Progenitor cell of endocrine pancreas (in vitro differentiated cells): ENCODE results near the gene PIK3AP1. TPM values are rescaled to one million over a fixed set of nuclear protein-coding genes. Genes with fewer than 3 reads are reported as not detected.

Experiments
- DNase-seq: peaks from one replicate; pipeline ENCODE4 v3.0.0; 2021; ENCODE audit warnings: low spot score; ENCODE audit not compliant: unreplicated experiment
- H3K27ac Mint-ChIP-seq: 2 replicates; pipeline ENCODE4 v1.8.0; 2021; ENCODE audit warnings: mild to moderate bottlenecking, moderate library complexity, mixed read lengths
- H3K27me3 Mint-ChIP-seq: 2 replicates; pipeline ENCODE4 v1.8.0; 2021; ENCODE audit warnings: mixed read lengths
- H3K36me3 Mint-ChIP-seq: 2 replicates; pipeline ENCODE4 v1.8.0; 2022; ENCODE audit warnings: mixed read lengths; ENCODE audit not compliant: insufficient read depth
- H3K4me1 Mint-ChIP-seq: 2 replicates; pipeline ENCODE4 v1.8.0; 2021; ENCODE audit warnings: low read depth, mixed read lengths
- H3K4me3 Mint-ChIP-seq: 2 replicates; pipeline ENCODE4 v1.8.0; 2021; ENCODE audit warnings: low read depth, mild to moderate bottlenecking, moderate library complexity, mixed read lengths
- H3K9me3 Mint-ChIP-seq: 2 replicates; pipeline ENCODE4 v1.8.0; 2021; ENCODE audit warnings: low read depth, mixed read lengths
- CTCF ChIP-seq: fragments of 200-600 bp; sonication (generic); IDR thresholded peaks from one replicate; pipeline ENCODE4 v1.5.0; 2021; ENCODE audit warnings: antibody characterized with exemption, mild to moderate bottlenecking; ENCODE audit not compliant: unreplicated experiment
- total RNA-seq: library from RNA; stranded (reverse); gene quantifications from 2 replicates; pipeline ENCODE4 v1.2.1, GENCODE V29; 2021

PIK3AP1 gene
- total RNA-seq, 1 donor from 2014 or later = 40.0 TPM

- H3K9me3 Mint-ChIP-seq = peaks cover 9% of the 10 kb centered on the region
- peaks cover 60% of the 10 kb centered on the region for H3K4me1 Mint-ChIP-seq
- no peak overlapping the region for H3K4me3 Mint-ChIP-seq
- no peak for TF ChIP-seq CTCF
- no peaks in the 10 kb centered on the region for H3K27me3 Mint-ChIP-seq
- peaks cover 12% of the 10 kb centered on the region for H3K36me3 Mint-ChIP-seq
- H3K27ac Mint-ChIP-seq = peak overlapping the region; percentile 93
- no peak for DNase-seq
Measured at GRCh38 chr10:96676272-96677112, 43.8 kb downstream of the PIK3AP1 start.

GRCh38 chr10:96675846-96676245, 44.5 kb downstream of the PIK3AP1 start:
- Mint-ChIP-seq H3K27ac (peak overlapping the region; percentile 93), H3K27me3 (no peaks in the 10 kb centered on the region), H3K4me3 (no peak overlapping the region), H3K4me1 (peaks cover 64% of the 10 kb centered on the region), H3K36me3 (peaks cover 9% of the 10 kb centered on the region), H3K9me3 (peaks cover 5% of the 10 kb centered on the region)
- no peak for TF ChIP-seq CTCF
- no peak for DNase-seq

- DNase-seq = no peak
- no peak for TF ChIP-seq CTCF
- H3K9me3 Mint-ChIP-seq = no peaks in the 10 kb centered on the region
- peak overlapping the region; percentile 97 for H3K27ac Mint-ChIP-seq
- no peaks in the 10 kb centered on the region for H3K36me3 Mint-ChIP-seq
- peaks cover 75% of the 10 kb centered on the region for H3K4me1 Mint-ChIP-seq
- no peaks in the 10 kb centered on the region for H3K27me3 Mint-ChIP-seq
- peak overlapping the region; percentile 67 for H3K4me3 Mint-ChIP-seq
Measured at GRCh38 chr10:96673318-96674099, 46.8 kb downstream of the PIK3AP1 start.

GRCh38 chr10:96672481-96673175, 47.7 kb downstream of the PIK3AP1 start:
- TF ChIP-seq CTCF = no peak
- no peaks in the 10 kb centered on the region for H3K9me3 Mint-ChIP-seq
- H3K36me3 Mint-ChIP-seq = no peaks in the 10 kb centered on the region
- H3K27me3 Mint-ChIP-seq = no peaks in the 10 kb centered on the region
- peaks cover 77% of the 10 kb centered on the region for H3K4me1 Mint-ChIP-seq
- peak overlapping the region; percentile 67 for H3K4me3 Mint-ChIP-seq
- H3K27ac Mint-ChIP-seq = peak overlapping the region; percentile 97
- DNase-seq = no peak
